ENCODE data around the gene DDI1. TPM values are rescaled to one million over a fixed set of nuclear protein-coding genes. Genes with fewer than 3 reads are reported as not detected.

The DDI1 gene
- total RNA-seq (2013; cell fraction: nucleolus; rRNA removed) = not detected in 2 replicates
- total RNA-seq (2014; rRNA removed) (not detected in 2 replicates), total RNA-seq (2014; rRNA removed; fragmentation: Illumina TruSeq; extraction: Trizol) (not detected in 2 replicates), total RNA-seq (2021) (not detected in 2 replicates), polyA plus RNA-seq (2011; rRNA removed) (not detected in 2 replicates), polyA plus RNA-seq (2014; fragmentation: Illumina TruSeq; extraction: Trizol) (not detected in 2 replicates), polyA plus RNA-seq (2014; fragmentation: Nextera tagmentation; extraction: Ambion mirVana) (not detected), polyA plus RNA-seq (2014; rRNA removed) (not detected in 2 replicates), polyA plus RNA-seq (2016; fragmentation: Nextera tagmentation; extraction: Ambion mirVana) (not detected), polyA minus RNA-seq (2011; rRNA and poly(A)+ RNA removed) (not detected in 2 replicates), Bru-seq, nascent RNA (not detected), BruChase-seq, experiment 1, labeled RNA remaining after a 6-hour chase (not detected), BruChase-seq, experiment 2, labeled RNA remaining after a 2-hour chase (not detected)
- polyA plus RNA-seq (2011; ENCODE audit: low read depth) = not detected
- not detected in 2 replicates for polyA plus RNA-seq (2011; cell fraction: cytosol; rRNA removed)
- polyA plus RNA-seq (2011; cell fraction: nucleus; rRNA removed) = not detected in 2 replicates
- polyA plus RNA-seq (2012) = not detected in 2 replicates
- polyA minus RNA-seq (2011; cell fraction: cytosol; rRNA and poly(A)+ RNA removed) = not detected in 2 replicates
- not detected in 2 replicates for polyA minus RNA-seq (2011; cell fraction: nucleus; rRNA and poly(A)+ RNA removed)
- long read RNA-seq, experiment 1 = 0 reads
- long read RNA-seq, experiment 2 = 0 reads

GRCh38 chr11:104036588-104036987 is at the start of gene DDI1:
Gene DDI1 (plus strand): TSS chr11:104036640. CDS start chr11:104036823, 183 bp downstream.
- intact Hi-C loops (cut with micrococcal nuclease; ENCODE audit: unreplicated experiment) (no loop called here), in situ Hi-C loops (cut with MboI) (no loop called here)
- POLR2A ChIA-PET = no interaction called here
- no TSS peak for BruUV-seq (replicated peaks)
- H3K79me2 ChIP-seq (ENCODE audit: control insufficient read depth, insufficient read depth, low read length) = no peaks in the 10 kb centered on the region
- no peaks in the 10 kb centered on the region for H4K20me1 ChIP-seq (ENCODE audit: control insufficient read depth, insufficient read depth)
- SMC1A ChIA-PET (ENCODE audit: uncharacterized antibody, unreplicated experiment) = no interaction called here
- no peaks in the 10 kb centered on the region for H3K27me3 ChIP-seq (replicated peaks in 1 of 2; ENCODE audit: control insufficient read depth in 2 of 2, insufficient read depth in 2 of 2, low read length in 1 of 2)
- no peak within 1 kb of the TSS for H3K27ac ChIP-seq (ENCODE audit: control insufficient read depth, insufficient read depth)
- H3K4me2 ChIP-seq (ENCODE audit: control insufficient read depth, insufficient read depth) = no peak within 1 kb of the TSS
- 84% methylated on average over 16 of the region's 26 CpGs for WGBS (ENCODE audit: insufficient coverage, insufficient replicate concordance, low lambda C conversion rate, missing lambda C conversion rate)
- no peak for FAIRE-seq
- RAD21 ChIA-PET (ENCODE audit: unreplicated experiment) = no interaction called here
- no peak for ATAC-seq
- DNase-seq (ENCODE audit: low read depth, low spot score) = no peak
- no peak within 1 kb of the TSS for H3K9ac ChIP-seq (ENCODE audit: control insufficient read depth, insufficient read depth, low read length)
- no peak within 1 kb of the TSS for H3K4me3 ChIP-seq
- TF ChIP-seq IKZF1 (conservative IDR thresholded peaks at IDR 0.05) = no peak
- no peak for TF ChIP-seq ETV6 (conservative IDR thresholded peaks at IDR 0.05 in 1 of 2, IDR thresholded peaks at IDR 0.05 in 1 of 2; ENCODE audit: borderline replicate concordance in 1 of 2, low read depth in 1 of 2)
- no peak for TF ChIP-seq CBX3 (IDR thresholded peaks at IDR 0.05; ENCODE audit: borderline replicate concordance, low read depth)
- no peak for TF ChIP-seq MYB (IDR thresholded peaks at IDR 0.05; ENCODE audit: borderline replicate concordance, low read depth, low read length)
- TF ChIP-seq POLR2AphosphoS2 (IDR thresholded peaks at IDR 0.05; ENCODE audit: low read depth, low read length) = no peak
- no peak for TF ChIP-seq WRNIP1 (IDR thresholded peaks at IDR 0.05; ENCODE audit: borderline replicate concordance, low read depth, low read length)
- TF ChIP-seq NFXL1 (IDR thresholded peaks at IDR 0.05; ENCODE audit: borderline replicate concordance) = no peak
- TF ChIP-seq GABPA (IDR thresholded peaks at IDR 0.05; ENCODE audit: low read depth) = no peak
- no peak for TF ChIP-seq HDAC2 (IDR thresholded peaks at IDR 0.05)
- TF ChIP-seq EED (IDR thresholded peaks at IDR 0.05; ENCODE audit: low read depth) = no peak
- TF ChIP-seq ESRRA (IDR thresholded peaks at IDR 0.05; ENCODE audit: low read length) = no peak
- no peak for TF ChIP-seq BACH1 (IDR thresholded peaks at IDR 0.05; ENCODE audit: borderline replicate concordance)
- TF ChIP-seq CEBPZ (IDR thresholded peaks at IDR 0.05; ENCODE audit: low read depth, low read length) = no peak
- TF ChIP-seq NR2C1 (IDR thresholded peaks at IDR 0.05) = no peak
- TF ChIP-seq TCF12 (IDR thresholded peaks at IDR 0.05; ENCODE audit: low read depth, low read length) = no peak
- TF ChIP-seq, protein P1, sequence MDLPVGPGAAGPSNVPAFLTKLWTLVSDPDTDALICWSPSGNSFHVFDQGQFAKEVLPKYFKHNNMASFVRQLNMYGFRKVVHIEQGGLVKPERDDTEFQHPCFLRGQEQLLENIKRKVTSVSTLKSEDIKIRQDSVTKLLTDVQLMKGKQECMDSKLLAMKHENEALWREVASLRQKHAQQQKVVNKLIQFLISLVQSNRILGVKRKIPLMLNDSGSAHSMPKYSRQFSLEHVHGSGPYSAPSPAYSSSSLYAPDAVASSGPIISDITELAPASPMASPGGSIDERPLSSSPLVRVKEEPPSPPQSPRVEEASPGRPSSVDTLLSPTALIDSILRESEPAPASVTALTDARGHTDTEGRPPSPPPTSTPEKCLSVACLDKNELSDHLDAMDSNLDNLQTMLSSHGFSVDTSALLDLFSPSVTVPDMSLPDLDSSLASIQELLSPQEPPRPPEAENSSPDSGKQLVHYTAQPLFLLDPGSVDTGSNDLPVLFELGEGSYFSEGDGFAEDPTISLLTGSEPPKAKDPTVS (IDR thresholded peaks at IDR 0.05; ENCODE audit: low read depth, low read length) = no peak
- TF ChIP-seq ZNF384 (IDR thresholded peaks at IDR 0.05; ENCODE audit: borderline replicate concordance, low read depth, low read length) = no peak
- no peaks in the 10 kb centered on the region for H3K36me3 ChIP-seq (ENCODE audit: control insufficient read depth in 2 of 2, insufficient read depth in 2 of 2, low read length in 1 of 2)
- CTCF ChIA-PET = no interaction called here
- H3K9me3 ChIP-seq (replicated peaks; ENCODE audit: control insufficient read depth, insufficient read depth, low read length) = no peaks in the 10 kb centered on the region
- no peaks in the 10 kb centered on the region for H3K4me1 ChIP-seq (ENCODE audit: control insufficient read depth, insufficient read depth, low read length)
- H2AFZ ChIP-seq (ENCODE audit: control insufficient read depth, low read depth, low read length) = no peak within 1 kb of the TSS

All from GM12878 (cell line).